Stimulated activated CD4-positive, alpha-beta T cell treated with anti-CD3 and anti-CD28 coated beads, TNF-alpha, amount 100 ng/mL, for 48 hours (primary cell): ENCODE measurements around the gene PSMD6.

Experiments used
- DNase-seq, 3 donors: peaks; one replicate each; pipeline ENCODE4 v3.0.0-alpha.2; 2020; ENCODE audit warnings: low read depth in 3 of 3

Gene PSMD6

DNA sequence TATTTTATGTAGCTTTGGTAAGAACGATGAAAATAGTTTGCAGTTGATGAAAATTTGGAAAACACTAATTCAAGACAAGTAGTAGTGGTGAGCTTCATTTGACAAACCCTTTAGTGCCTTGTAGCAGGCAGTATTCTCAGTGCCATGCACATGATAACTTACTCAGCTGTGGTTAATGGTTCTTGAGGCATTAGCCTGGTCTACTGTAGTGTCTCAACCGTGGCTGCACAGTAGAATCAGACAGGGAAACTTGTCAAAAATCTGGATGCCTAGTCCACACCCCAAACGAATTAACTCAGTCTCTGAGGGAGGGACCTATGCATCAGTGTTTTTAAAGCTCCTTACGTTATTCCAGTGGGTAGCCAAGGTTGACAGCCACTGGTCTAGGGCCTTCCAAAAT lies 45.4 kb downstream of the PSMD6 start:
- no peak for DNase-seq

DNA sequence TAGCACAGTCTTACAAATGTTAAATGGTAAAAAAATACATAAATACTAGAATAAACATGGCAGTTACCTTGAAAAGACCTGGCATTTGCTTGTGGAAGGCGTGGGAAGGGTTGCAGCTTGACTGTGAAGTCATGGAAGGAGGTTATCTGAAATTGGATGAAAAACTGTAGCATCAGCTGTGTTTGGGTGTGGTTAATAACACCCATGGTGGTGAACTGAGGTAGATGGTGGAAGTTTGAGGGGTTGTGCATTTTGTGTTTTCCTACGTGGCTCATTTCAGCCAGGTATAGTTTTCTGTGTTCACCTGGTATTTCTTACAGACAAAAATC lies 46.5 kb downstream of the PSMD6 start:
- DNase-seq, result no peak

DNA sequence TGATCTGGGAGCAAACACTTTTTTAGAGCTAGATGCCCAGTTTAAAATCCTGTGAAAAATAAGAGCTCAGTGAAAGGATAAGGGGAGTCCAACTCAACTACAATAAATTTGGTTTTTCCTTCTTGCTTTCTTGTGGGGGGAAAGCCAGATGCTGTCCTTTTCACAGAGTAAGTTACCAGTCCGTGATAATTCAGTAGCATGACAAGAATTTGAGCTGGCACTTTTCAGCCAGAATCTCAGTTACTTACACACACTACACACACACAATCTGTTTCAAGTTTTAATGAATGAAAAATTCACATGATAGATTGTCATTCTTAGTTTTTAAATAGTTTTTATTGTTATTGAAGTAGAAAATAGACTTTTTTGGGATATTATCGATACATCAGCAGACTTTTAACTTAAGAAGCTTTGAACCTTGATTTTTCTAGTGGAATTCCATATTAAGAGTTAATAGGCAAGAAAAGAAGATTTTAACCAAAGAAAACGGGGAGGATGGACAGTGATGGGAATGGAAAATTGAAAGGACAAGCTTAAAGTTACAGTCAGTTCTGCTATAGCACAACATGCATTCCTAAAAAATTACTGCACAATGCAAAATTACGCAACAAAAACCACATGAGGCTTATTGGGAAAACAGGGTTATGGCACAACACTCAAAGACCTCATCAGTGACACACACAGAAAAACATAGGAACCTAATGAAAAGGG lies 47.0 kb downstream of the PSMD6 start:
- no peak for DNase-seq

DNA sequence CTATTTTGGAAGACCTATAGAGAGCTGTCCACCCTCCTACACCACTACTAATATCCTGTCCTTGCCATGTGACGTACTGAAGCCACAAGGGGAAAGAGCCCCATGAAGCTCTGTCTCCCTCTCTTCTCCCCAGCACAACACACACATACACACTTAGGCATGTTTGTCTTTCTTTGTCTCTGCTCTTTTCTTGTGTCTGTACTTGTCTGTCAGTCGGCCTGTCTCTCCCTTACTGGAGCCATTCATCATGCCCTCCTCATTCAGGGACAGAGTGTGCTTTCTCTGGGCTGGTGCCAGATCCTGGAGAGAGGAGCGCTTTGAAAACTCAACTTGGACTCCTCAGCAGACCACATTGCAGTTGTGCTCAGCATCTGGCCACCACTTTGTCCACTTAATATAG lies 47.6 kb downstream of the PSMD6 start:
- no peak for DNase-seq

DNA sequence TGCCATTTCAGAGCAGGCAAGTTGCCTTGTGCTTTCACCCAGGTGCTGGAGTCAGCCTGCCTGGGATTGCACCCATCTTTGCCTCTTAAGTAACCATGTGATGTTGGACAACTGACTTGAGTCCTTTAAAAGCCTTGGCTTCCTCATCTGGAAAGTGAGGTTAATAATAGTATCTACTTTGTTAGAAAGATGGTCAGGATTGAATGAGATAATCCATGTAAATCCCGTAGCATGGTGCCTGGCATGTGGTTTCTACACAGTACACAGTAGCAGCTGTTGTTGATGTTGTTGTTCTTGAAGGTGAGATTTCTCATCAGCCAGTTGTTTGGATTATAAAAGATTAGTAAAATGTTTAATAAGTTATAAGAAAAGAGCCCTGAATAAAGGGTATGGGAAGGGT lies 48.8 kb downstream of the PSMD6 start:
- DNase-seq, result no peak

DNA sequence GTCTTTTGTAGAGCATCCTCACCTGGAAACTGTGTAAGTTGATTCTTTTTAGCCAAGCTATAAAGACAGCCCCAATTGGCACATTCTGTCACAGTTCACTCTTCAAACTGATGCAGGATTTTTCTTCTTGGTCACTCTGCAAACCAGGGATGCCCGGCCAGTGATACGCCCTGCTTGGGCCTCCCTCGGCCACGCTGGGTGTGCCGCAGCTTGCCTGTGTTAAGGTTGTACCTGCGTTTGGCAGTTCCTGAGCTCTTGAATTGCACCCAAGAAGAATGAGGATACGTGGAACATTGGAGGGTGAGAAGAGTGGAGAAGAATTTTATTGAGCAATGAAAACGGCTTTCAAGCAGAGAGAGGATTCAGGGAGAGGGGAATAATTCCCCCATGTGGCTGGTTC lies 49.9 kb downstream of the PSMD6 start:
- no peak for DNase-seq

DNA sequence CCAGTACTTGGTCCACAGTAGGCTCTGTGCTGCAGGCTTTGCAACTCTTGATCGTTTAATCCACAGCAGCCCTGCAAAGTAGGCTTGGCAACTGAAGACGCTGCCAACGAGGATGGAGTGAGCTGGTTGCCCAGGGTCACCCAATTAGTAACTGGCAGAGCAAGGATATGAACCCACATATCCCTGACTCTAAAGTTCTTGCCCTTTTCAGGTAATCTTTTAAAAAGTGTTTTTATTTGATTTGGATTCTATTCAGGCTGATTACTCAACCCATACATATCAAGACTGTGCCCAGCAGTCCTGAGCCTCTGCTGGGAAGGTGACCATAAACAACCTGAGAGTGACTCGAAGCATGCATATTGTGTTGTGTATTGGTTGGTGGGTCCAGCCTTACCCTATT lies 50.3 kb downstream of the PSMD6 start:
- DNase-seq, result no peak

DNA sequence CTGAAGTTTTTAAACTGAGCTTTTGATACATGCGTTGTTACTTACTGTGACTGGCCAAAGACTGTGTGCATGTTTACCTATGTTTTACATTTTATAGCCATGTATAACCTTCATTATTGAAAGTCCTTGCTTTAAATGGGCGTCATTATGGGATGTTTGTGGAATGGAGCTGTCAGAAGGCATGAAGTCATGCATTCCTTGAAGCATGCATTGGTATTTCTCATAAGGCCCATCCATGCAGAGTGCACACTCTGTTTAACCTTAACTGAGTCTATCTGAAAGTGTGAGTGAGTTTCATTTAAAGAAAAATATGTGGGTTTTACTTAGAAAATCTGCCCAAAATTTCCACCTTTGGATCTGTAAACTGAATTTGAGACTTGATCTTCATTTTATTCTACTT lies 51.1 kb downstream of the PSMD6 start:
- no peak for DNase-seq

DNA sequence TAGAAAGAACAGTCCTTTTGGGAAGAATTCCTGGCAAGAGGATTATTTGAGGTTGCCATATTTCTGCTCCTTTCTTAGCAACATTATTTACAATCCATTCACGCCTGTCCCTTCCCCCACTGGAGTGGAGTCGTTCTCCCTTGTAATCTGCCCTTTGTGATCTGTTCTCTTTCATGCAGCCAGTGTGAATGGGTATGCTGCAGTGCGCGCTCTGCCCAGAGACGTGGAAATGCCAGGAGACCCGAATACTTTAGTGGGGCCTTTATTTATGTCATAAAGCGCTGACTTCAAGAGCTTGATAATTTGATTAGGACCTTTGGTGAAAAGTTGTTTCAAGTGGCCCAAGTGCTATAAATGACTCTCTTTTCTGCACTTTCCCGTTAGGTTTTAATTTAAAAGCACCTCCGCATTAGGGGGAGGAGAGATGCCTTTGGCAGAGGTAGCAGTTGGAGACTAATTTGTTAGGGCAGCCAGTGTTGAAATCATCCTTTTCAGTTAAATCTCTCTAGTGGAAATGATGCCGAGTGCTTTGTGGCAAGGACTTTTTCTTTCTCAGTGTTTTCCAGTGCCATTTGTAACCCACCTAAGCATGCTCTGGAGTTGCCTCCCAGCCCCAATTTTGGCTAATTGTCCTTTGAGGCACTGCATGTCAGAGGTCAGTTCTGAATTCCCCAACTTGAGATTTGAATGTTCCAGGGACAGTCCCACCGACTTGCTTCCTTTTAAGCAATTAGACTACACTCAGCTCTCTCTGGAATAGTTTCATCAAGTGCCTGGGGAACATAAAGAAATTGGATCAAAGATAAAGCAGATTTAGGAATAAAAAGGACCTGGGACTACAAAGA lies 52.4 kb downstream of the PSMD6 start:
- DNase-seq, result no peak

DNA sequence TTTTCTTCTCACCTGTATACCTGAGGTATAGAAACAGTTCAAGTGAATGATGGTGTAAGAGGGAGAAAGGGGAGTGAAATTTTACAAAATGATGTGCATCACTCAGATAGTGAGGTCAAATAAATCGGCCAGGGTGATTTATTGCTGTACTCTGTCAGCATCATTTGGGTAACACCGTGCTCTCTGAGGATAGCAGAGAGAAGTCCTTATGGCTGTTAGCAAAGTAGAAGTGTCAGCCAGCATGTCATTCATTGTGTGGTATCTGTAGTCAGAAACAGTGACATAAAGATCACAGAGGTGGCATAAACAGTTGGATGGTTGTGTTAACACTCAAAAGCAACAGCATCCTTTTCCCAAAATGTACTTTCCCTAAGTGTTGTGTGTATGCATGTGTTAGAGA lies 53.4 kb downstream of the PSMD6 start:
- DNase-seq, result no peak

DNA sequence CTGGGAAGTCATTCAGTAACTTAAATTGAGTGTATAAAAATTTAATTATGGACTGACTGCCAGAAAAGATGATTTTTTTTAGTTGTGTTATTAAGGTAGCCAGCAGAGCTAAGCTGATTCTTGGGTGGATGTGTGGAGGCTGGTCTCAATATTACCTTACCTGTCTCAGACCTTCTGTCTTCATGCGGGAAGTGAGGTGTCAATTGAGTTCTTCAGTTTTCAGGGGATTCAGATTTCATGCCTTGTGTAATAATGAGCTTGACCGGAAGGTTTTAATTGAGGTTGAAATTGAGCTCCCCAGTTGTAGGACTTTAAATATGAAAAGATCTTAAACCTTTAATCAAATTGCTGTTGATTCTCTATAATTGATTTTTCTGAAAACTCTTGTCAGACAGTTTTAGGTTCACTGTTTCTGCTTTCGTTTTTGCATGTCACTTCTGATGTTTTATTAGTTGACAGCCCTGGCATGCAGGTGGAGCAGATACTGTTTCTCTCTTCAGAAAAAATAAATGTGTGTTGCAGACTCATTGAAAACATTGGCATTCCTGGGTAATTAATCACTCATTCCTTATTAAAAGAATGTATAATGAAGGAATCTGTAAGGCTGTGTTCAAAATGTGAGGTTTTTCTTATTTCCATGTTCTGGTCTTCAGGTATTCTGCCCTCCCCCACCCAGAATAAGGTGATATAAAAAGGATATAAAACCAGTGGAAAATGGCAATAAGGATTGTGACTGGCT lies 54.5 kb downstream of the PSMD6 start:
- DNase-seq, result no peak

DNA sequence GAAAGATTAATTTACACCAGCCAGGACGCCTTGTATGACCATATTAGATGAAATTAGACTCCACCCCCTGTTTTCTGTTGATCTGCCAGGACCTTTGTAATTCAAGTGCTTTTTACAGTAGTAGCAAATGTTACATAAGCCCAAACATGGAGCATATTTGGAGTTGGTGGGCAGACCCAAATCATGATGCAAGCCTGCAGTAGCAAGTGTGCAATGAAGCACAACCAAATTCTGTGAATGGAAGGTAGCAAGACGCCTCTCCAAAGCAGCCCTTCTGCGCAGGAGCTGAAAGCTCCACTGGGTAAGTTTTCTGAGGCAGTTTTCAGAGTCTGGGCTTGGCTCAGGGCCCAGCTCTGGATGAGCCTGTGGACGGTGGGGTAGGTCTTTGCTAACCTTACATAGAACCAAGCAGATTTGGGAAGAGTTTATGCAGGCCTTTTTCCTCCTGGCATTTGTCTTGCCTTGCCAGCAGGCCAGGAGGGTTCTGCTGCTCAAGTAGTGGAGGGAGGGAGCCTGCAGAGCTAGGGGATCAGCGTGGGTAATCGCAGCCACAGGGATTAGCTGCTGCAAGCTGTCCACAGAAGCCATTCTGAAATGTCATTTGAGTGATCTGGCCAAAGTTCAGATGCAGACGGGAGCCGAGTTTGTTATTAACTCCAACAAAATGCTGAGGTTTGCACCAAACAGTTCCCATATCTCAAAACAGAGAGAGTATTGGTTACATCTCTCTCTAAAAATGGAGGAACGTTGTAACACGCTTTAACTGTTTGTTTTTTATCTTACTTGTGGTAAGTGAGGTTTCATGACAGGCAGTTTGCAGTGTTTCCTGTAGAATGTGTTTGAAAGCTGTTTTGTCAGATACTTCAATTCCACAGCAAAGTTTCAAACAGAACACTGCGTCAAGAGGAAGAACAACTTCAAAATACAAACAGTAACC lies 55.4 kb downstream of the PSMD6 start:
- DNase-seq, result no peak

DNA sequence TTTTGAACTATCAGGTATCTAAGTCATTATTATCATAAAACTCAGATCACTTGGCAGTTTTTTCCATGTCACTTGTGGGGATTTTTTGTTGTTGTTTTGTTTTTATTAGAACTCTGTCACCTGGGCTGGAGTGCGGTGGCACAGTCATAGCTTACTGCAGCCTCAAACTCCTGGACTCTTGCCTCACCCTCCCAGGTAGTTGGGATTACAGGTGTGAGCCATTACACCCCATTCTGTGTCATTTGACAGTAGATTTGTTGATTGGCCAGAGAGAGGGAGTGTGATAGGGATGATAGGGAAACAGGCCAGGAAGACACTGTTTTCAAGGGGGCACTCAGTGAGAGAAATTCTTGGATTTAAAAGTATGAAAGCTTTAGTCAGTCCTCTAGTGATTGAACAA lies 56.4 kb downstream of the PSMD6 start:
- DNase-seq, result no peak

DNA sequence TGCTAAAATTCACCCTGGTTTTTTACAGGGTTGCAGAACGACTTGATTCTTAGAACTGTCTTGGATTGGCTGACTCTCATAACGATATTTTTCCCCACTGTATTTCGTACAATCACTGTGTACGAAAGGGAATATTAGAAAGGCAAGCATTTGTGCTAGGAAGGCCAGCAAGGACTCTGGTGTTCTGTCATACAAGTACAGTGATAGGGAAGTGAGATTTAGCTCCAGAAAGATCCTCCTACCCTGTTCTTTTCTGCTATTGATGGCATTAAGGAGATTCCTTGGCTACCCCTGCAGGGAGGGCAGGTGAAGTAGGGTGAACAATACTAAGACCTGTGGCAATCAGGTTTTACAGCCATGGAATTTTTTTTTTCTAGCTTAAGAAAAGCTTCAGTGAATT lies 57.3 kb downstream of the PSMD6 start:
- DNase-seq, result no peak

DNA sequence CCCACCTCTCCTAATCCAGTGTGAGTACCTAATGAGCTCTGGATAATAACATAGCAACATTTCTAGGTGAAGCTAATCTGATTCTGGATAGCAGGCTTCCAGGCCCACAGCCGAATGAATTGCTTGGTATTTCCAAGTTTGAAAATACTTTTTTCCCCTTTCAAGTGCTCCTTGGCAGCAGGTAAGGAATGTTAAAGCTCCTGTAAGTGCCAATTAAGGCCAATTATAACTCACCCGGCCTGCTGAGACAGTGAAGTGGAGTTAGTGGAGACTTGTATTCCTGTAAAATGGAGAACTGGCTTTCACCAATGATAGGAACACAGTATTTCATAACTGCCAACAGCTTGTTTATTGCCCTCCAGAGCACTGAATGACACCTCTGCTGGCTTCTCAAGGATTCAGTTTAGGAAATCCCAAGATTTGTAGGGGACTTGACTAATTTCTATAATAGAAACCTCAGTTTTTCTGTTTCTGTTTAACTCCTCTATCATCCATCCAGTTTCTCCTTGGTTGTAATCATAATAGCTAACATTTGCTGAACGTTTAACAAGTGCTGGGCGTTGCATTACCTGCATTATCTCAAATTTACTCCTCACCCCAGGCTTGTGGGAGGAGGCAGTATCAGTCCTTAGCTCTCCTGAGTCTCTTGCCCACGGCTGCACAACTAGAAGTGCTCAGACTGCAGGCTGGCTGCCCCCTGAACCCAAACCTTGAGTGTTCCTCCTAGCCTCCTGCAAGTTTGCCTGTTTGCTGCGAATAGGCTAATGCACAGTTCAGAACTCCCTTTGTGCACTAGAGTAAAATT lies 58.4 kb downstream of the PSMD6 start:
- DNase-seq, result no peak

DNA sequence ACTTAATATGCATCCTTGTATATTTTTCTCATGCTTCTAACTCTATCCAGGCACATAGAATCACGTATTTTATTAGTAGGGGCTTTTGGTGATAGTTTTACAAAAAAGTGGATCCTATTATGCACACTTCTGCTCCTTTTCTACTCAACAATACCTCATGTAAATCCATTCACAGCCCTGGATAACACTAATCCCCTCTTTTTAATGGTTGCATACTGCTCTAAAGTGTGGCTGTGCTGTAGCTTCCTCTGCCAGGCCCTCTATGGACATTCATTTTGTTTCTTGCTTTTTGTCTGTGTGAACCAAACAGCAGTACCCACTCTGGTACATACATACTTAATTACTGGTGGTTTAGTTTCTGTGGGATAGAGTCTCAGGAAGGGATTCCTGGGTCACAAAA lies 59.8 kb downstream of the PSMD6 start:
- no peak for DNase-seq

DNA sequence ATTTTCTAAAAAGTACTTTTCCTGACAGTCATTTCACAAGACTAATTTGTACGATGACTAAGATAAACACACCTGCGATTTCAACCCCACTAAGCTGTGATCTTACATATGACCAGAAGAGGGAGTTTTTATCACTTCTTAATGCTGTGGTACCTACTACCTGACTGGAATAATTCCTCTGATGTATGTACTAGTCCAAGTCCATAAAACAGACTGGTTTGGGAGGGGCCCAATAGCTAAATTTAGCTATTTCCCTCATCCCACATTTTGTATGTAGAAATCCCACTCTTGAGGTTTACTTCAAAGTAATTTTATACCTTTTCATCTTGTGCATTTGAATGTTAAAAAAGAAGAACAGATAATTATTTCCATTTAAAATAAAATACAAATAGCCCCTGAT lies 61.4 kb downstream of the PSMD6 start:
- no peak for DNase-seq
